ENCODE measurements around the gene IFRD2. TPM values are rescaled to one million over a fixed set of nuclear protein-coding genes. Genes with fewer than 3 reads are reported as not detected.
A peak's percentile ranks its signal among the peaks of the same experiment; 100 is the strongest.
"Not testable (repeated sequence)": the region's sequence is repeated elsewhere in the genome, so short reads cannot be mapped to it uniquely, and the experiment has no call there.

IFRD2 gene
- total and polyA plus RNA-seq, 5 donors from 2014 or later = 39.9 to 51.9 (median 41.3) TPM

GRCh38 chr3:50264964-50265485 lies 27.2 kb downstream of the IFRD2 start:
- H3K4me3 Mint-ChIP-seq = no peak overlapping the region
- Histone ChIP-seq H3K27me3 (ENCODE audit: control insufficient read depth, insufficient read depth, low read length) (no peaks in the 10 kb centered on the region), H3K4me1 (ENCODE audit: control insufficient read depth, insufficient read depth, low read length, poor library complexity, severe bottlenecking) (peaks cover 5% of the 10 kb centered on the region), H3K27ac (ENCODE audit: insufficient read depth, low read length, poor library complexity, severe bottlenecking) (no peak overlapping the region), H3K36me3 (ENCODE audit: control insufficient read depth, insufficient read depth, low read length) (no peaks in the 10 kb centered on the region), H3K9me3 (ENCODE audit: control insufficient read depth in 2 of 2, low read length in 2 of 2) (no peaks in the 10 kb centered on the region), H3K4me3 (ENCODE audit: low read depth, low read length) (no peak overlapping the region)
- H3K36me3 Mint-ChIP-seq = no peaks in the 10 kb centered on the region
- H3K9me3 Mint-ChIP-seq = peaks cover 0 to 2% (median 0%) of the 10 kb centered on the region in 7 donors
- H3K27ac Mint-ChIP-seq = no peak overlapping the region
- peaks cover 12% of the 10 kb centered on the region for H3K27me3 Mint-ChIP-seq
- ATAC-seq (ENCODE audit: low read depth in 2 of 2) = no peak
- peaks cover 0 to 3% (median 1%) of the 10 kb centered on the region in 4 donors for H3K4me1 Mint-ChIP-seq
- no peak for DNase-seq

DNA sequence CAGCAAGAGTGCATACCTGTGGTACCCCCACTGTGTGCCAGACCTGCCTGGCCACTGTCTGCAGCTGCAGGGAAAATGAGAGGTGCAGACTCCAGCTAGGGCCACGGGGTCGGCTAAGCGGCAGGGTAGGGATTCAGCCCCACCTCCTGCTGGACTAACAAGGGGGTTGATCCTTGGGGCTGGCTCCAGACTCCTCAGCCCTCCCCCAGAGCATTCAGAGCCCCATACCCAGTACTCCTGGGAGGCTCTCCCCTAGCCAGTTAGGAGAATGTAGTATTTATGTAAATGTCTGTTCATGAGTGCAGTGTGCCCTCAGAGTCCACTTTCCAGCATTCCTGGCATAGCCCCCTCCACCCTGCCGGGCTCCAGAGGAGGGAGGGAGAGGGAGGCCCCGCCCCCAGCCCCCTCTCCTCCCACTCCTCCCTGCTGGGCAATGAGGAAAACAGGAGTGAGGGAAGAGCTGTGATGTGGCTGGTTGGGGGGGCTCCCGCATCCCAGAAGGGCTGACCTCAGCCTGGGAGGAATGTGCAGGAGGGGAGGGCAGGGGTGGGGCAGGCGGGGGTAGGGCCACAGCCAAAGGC lies 27.8 kb downstream of the IFRD2 start:
- H3K27ac ChIP-seq (ENCODE audit: insufficient read depth, low read length, poor library complexity, severe bottlenecking) = no peak overlapping the region
- H3K4me1 Mint-ChIP-seq = peaks cover 0 to 7% (median 3%) of the 10 kb centered on the region in 4 donors
- no peaks in the 10 kb centered on the region for H3K36me3 Mint-ChIP-seq
- H3K27me3 ChIP-seq (ENCODE audit: control insufficient read depth, insufficient read depth, low read length) = no peaks in the 10 kb centered on the region
- DNase-seq = no peak
- H3K9me3 Mint-ChIP-seq = peaks cover 0 to 2% (median 0%) of the 10 kb centered on the region in 7 donors
- H3K4me1 ChIP-seq (ENCODE audit: control insufficient read depth, insufficient read depth, low read length, poor library complexity, severe bottlenecking) = peaks cover 10% of the 10 kb centered on the region
- no peaks in the 10 kb centered on the region for H3K9me3 ChIP-seq (ENCODE audit: control insufficient read depth in 2 of 2, low read length in 2 of 2)
- no peak overlapping the region for H3K27ac Mint-ChIP-seq
- no peak for ATAC-seq (ENCODE audit: low read depth in 2 of 2)
- H3K36me3 ChIP-seq (ENCODE audit: control insufficient read depth, insufficient read depth, low read length) = no peaks in the 10 kb centered on the region
- no peak overlapping the region for H3K4me3 Mint-ChIP-seq
- peaks cover 12% of the 10 kb centered on the region for H3K27me3 Mint-ChIP-seq
- no peak overlapping the region for H3K4me3 ChIP-seq (ENCODE audit: low read depth, low read length)

DNA sequence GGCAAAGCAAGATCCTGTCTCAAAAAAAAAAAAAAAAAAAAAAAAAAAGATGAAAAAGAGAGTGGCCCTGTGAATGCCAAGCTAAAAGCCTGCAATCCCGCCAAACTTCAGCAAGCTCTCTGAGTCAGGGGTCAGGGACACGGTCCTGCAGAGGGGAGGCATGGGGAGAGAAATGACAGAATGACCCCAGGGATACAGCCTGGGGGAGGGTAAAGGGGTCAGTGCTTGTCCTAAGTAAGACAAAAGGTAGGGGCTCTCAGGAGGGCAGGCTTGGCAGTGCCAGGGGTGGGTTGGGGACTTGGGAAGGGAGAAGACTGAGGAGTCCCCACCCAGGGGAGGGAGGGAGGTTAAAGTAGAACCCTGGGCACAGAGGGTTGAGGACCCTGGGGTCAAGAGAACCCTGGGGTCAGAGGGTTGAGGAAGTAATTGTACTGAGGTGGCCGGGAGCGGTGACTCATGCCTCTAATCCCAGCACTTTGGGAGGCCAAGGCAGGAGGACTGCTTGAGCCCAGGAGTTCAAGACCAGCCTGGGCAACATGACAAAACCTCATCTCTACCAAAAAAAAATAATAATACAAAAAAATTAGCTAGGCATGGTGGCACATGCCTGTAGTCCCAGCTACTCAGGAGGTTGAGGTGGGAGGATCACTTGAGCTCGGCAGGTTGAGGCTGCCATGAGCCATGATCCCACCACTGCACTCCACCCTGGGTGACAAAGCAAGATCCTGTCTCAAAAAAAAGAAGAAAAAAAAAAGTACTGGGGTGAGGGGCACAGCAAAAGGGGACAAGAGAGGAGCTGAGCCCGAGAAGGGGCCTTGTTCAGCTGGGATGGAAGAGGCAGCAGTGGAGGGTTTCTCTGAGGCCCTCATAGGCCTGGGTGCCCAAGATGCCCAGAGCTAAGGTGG lies 28.5 kb downstream of the IFRD2 start:
- Histone ChIP-seq H3K27ac (ENCODE audit: insufficient read depth, low read length, poor library complexity, severe bottlenecking) (no peak overlapping the region), H3K9me3 (ENCODE audit: control insufficient read depth in 2 of 2, low read length in 2 of 2) (no peaks in the 10 kb centered on the region), H3K4me1 (ENCODE audit: control insufficient read depth, insufficient read depth, low read length, poor library complexity, severe bottlenecking) (peaks cover 12% of the 10 kb centered on the region), H3K36me3 (ENCODE audit: control insufficient read depth, insufficient read depth, low read length) (no peaks in the 10 kb centered on the region), H3K4me3 (ENCODE audit: low read depth, low read length) (no peak overlapping the region), H3K27me3 (ENCODE audit: control insufficient read depth, insufficient read depth, low read length) (no peaks in the 10 kb centered on the region)
- Mint-ChIP-seq H3K4me1 (peaks cover 0 to 11% (median 4%) of the 10 kb centered on the region in 4 donors), H3K4me3 (no peak overlapping the region), H3K36me3 (no peaks in the 10 kb centered on the region), H3K27me3 (peaks cover 12% of the 10 kb centered on the region), H3K27ac (no peak overlapping the region), H3K9me3 (peaks cover 0 to 2% (median 0%) of the 10 kb centered on the region in 7 donors)
- no peak for ATAC-seq (ENCODE audit: low read depth in 2 of 2)
- no peak for DNase-seq

- peaks cover 6% of the 10 kb centered on the region for H3K36me3 ChIP-seq (ENCODE audit: control insufficient read depth, insufficient read depth, low read length)
- no peaks in the 10 kb centered on the region for H3K27me3 ChIP-seq (ENCODE audit: control insufficient read depth, insufficient read depth, low read length)
- Mint-ChIP-seq H3K27me3 (peaks cover 12% of the 10 kb centered on the region), H3K27ac (peak overlapping the region in 1 of 3 donors; percentile 79), H3K9me3 (peaks cover 0 to 2% (median 0%) of the 10 kb centered on the region in 7 donors), H3K36me3 (no peaks in the 10 kb centered on the region), H3K4me1 (peaks cover 0 to 11% (median 3%) of the 10 kb centered on the region in 4 donors), H3K4me3 (no peak overlapping the region)
- no peak for DNase-seq
- H3K4me3 ChIP-seq (ENCODE audit: low read depth, low read length) = no peak overlapping the region
- no peak for ATAC-seq (ENCODE audit: low read depth in 2 of 2)
- peaks cover 12% of the 10 kb centered on the region for H3K4me1 ChIP-seq (ENCODE audit: control insufficient read depth, insufficient read depth, low read length, poor library complexity, severe bottlenecking)
- no peaks in the 10 kb centered on the region for H3K9me3 ChIP-seq (ENCODE audit: control insufficient read depth in 2 of 2, low read length in 2 of 2)
- H3K27ac ChIP-seq (ENCODE audit: insufficient read depth, low read length, poor library complexity, severe bottlenecking) = no peak overlapping the region
Observed at GRCh38 chr3:50262778-50263177, 29.5 kb downstream of the IFRD2 start.

GRCh38 chr3:50262200-50262599 lies 30.0 kb downstream of the IFRD2 start:
- H3K36me3 ChIP-seq (ENCODE audit: control insufficient read depth, insufficient read depth, low read length) = peaks cover 11% of the 10 kb centered on the region
- H3K4me1 ChIP-seq (ENCODE audit: control insufficient read depth, insufficient read depth, low read length, poor library complexity, severe bottlenecking) = peaks cover 12% of the 10 kb centered on the region
- H3K27me3 ChIP-seq (ENCODE audit: control insufficient read depth, insufficient read depth, low read length); ATAC-seq (ENCODE audit: low read depth in 2 of 2); H3K9me3 Mint-ChIP-seq; H3K4me3 Mint-ChIP-seq; H3K4me3 ChIP-seq (ENCODE audit: low read depth, low read length); H3K9me3 ChIP-seq (ENCODE audit: control insufficient read depth in 2 of 2, low read length in 2 of 2); H3K27ac Mint-ChIP-seq; H3K36me3 Mint-ChIP-seq; H3K27ac ChIP-seq (ENCODE audit: insufficient read depth, low read length, poor library complexity, severe bottlenecking); DNase-seq: not testable (repeated sequence)
- Mint-ChIP-seq H3K4me1 (peaks cover 0 to 11% (median 3%) of the 10 kb centered on the region in 4 donors), H3K27me3 (peaks cover 12% of the 10 kb centered on the region)

DNA sequence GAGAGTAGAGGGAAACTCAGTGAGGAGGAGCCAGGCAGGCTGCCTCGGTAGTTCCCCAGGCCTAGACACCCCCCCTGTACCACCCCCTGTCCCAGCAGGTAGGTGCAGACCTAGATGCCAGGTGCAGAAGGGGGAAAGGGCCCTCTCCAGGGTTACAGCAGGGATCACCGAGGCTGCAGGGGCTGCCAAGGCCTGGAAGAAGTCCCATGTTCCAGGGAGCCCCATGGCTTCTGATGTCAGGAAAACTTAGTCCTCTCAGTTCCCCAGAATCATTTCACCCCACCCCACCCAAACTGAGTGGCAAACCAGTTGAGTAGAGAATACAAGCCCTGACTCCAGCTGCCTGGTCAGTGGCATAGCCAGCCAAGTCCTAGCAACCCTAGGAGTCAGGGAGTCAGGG lies 30.7 kb downstream of the IFRD2 start:
- peak overlapping the region in 1 of 3 donors; percentile 56 for H3K27ac Mint-ChIP-seq
- H3K4me3 Mint-ChIP-seq = no peak overlapping the region
- H3K4me1 Mint-ChIP-seq = peaks cover 0 to 15% (median 3%) of the 10 kb centered on the region in 4 donors
- H3K36me3 Mint-ChIP-seq = peaks cover 5% of the 10 kb centered on the region
- H3K27me3 ChIP-seq (ENCODE audit: control insufficient read depth, insufficient read depth, low read length) = no peaks in the 10 kb centered on the region
- H3K27ac ChIP-seq (ENCODE audit: insufficient read depth, low read length, poor library complexity, severe bottlenecking) = no peak overlapping the region
- no peak for DNase-seq
- H3K4me1 ChIP-seq (ENCODE audit: control insufficient read depth, insufficient read depth, low read length, poor library complexity, severe bottlenecking) = peaks cover 12% of the 10 kb centered on the region
- H3K9me3 Mint-ChIP-seq = peaks cover 0 to 2% (median 0%) of the 10 kb centered on the region in 7 donors
- peaks cover 12% of the 10 kb centered on the region for H3K27me3 Mint-ChIP-seq
- no peaks in the 10 kb centered on the region for H3K9me3 ChIP-seq (ENCODE audit: control insufficient read depth in 2 of 2, low read length in 2 of 2)
- ATAC-seq (ENCODE audit: low read depth in 2 of 2) = no peak
- H3K4me3 ChIP-seq (ENCODE audit: low read depth, low read length) = no peak overlapping the region
- peaks cover 18% of the 10 kb centered on the region for H3K36me3 ChIP-seq (ENCODE audit: control insufficient read depth, insufficient read depth, low read length)

DNA sequence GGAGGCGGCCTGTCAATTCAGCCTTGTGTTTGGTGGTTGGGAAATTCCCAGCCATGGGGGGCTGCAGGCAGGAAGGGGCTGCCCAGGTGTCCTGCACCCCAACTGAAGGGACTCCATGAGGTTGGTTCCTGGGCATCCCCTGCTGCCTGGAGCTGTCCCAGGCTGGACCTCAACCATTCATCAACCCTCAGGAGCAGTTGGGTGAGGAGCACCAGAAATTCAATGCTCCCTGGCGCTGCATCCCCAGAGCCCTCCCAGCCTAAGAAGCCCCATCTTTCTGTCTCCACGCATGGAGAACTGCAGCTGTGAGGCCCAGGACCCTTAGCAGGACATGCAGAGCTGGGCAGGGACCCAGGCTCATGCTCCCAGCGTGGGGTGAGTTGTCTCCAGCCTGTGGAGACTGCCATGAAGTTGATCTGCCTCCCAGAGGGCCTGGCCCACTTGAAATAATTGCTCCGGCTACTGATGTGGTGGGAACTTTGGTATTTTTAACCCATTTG lies 31.2 kb downstream of the IFRD2 start:
- H3K27ac ChIP-seq (ENCODE audit: insufficient read depth, low read length, poor library complexity, severe bottlenecking) = no peak overlapping the region
- peaks cover 0 to 16% (median 4%) of the 10 kb centered on the region in 4 donors for H3K4me1 Mint-ChIP-seq
- H3K4me3 Mint-ChIP-seq = no peak overlapping the region

More for the DNA sequence above, 31.2 kb downstream of the IFRD2 start:
- no peak for ATAC-seq (ENCODE audit: low read depth in 2 of 2)
- peaks cover 9% of the 10 kb centered on the region for H3K27me3 Mint-ChIP-seq
- Histone ChIP-seq H3K36me3 (ENCODE audit: control insufficient read depth, insufficient read depth, low read length) (peaks cover 23% of the 10 kb centered on the region), H3K27me3 (ENCODE audit: control insufficient read depth, insufficient read depth, low read length) (no peaks in the 10 kb centered on the region), H3K4me3 (ENCODE audit: low read depth, low read length) (no peak overlapping the region), H3K4me1 (ENCODE audit: control insufficient read depth, insufficient read depth, low read length, poor library complexity, severe bottlenecking) (peaks cover 12% of the 10 kb centered on the region), H3K9me3 (ENCODE audit: control insufficient read depth in 2 of 2, low read length in 2 of 2) (no peaks in the 10 kb centered on the region)
- H3K27ac Mint-ChIP-seq = peak overlapping the region in 1 of 3 donors; percentile 56
- peaks cover 7% of the 10 kb centered on the region for H3K36me3 Mint-ChIP-seq
- peaks cover 0 to 2% (median 0%) of the 10 kb centered on the region in 7 donors for H3K9me3 Mint-ChIP-seq
- DNase-seq = no peak

Measured in CD4-positive, CD25-positive, alpha-beta regulatory T cell (primary cell).